ENCODE results near the gene SLC6A7.

SLC6A7 gene

GRCh38 chr5:150189728-150190502 lies at the start of gene SLC6A7:
TSS of gene SLC6A7 (plus strand) at chr5:150190062. CDS start at chr5:150190328, 266 bp downstream.
- no peak for DNase-seq

GRCh38 chr5:150140830-150141229 lies 49.0 kb upstream of the SLC6A7 start:
- DNase-seq, result no peak

GRCh38 chr5:150141544-150142184 lies 48.2 kb upstream of the SLC6A7 start:
- DNase-seq, result no peak

GRCh38 chr5:150142185-150142958 lies 47.5 kb upstream of the SLC6A7 start:
- no peak for DNase-seq

GRCh38 chr5:150142959-150143349 lies 46.9 kb upstream of the SLC6A7 start:
- DNase-seq, result no peak

- DNase-seq, result no peak
Observed at GRCh38 chr5:150143350-150144245, 46.3 kb upstream of the SLC6A7 start.

GRCh38 chr5:150144246-150144801 lies 45.5 kb upstream of the SLC6A7 start:
- DNase-seq, result no peak

- no peak for DNase-seq
Observed at GRCh38 chr5:150144879-150145278, 45.0 kb upstream of the SLC6A7 start.

GRCh38 chr5:150146235-150146634 lies 43.6 kb upstream of the SLC6A7 start:
- DNase-seq, result no peak

GRCh38 chr5:150146862-150147601 lies 42.8 kb upstream of the SLC6A7 start:
- no peak for DNase-seq

GRCh38 chr5:150147670-150148069 lies 42.2 kb upstream of the SLC6A7 start:
- no peak for DNase-seq

- no peak for DNase-seq
Observed at GRCh38 chr5:150148117-150148927, 41.5 kb upstream of the SLC6A7 start.

GRCh38 chr5:150149618-150150017 lies 40.2 kb upstream of the SLC6A7 start:
- no peak for DNase-seq

- DNase-seq, result no peak
Observed at GRCh38 chr5:150152636-150153462, 37.0 kb upstream of the SLC6A7 start.

GRCh38 chr5:150153483-150153882 lies 36.4 kb upstream of the SLC6A7 start:
- DNase-seq, result no peak

- DNase-seq, result no peak
Observed at GRCh38 chr5:150153957-150154617, 35.8 kb upstream of the SLC6A7 start.

GRCh38 chr5:150154618-150155128 lies 35.2 kb upstream of the SLC6A7 start:
- DNase-seq, result no peak

GRCh38 chr5:150155258-150156026 lies 34.4 kb upstream of the SLC6A7 start, which contains the start of gene PDGFRB:
TSS of gene PDGFRB (minus strand) at chr5:150155845. CDS start at chr5:150137047, 18,798 bp downstream.
- peak; percentile 82 for DNase-seq

Data from NK-92 treated with Interleukin-12 subunit alpha and Interleukin-12 subunit beta, amount 100 ng/mL, for 24 hours (cell line).